CD4-positive, alpha-beta memory T cell (primary cell): Measurements from ENCODE around the gene TIGD4. TPM values are rescaled to one million over a fixed set of nuclear protein-coding genes. Genes with fewer than 3 reads are reported as not detected.

Source experiments
- CTCF ChIA-PET: fragments of 350-600 bp; sonication (Branson Sonifier 250); formaldehyde crosslinking; loops from one replicate; lab custom pipeline; 2021; ENCODE audit warnings: inconsistent platforms; ENCODE audit not compliant: partially characterized antibody; lab: Charles Lee
- POLR2A ChIA-PET: fragments of 350-600 bp; sonication (Branson Sonifier 250); formaldehyde crosslinking; loops from one replicate; lab custom pipeline; 2021; ENCODE audit not compliant: partially characterized antibody; lab: Charles Lee
- DNase-seq, 5 donors: peaks; one replicate each; pipeline versions ENCODE4 v3.0.0 to v3.0.0-alpha.2; 2020 to 2022; ENCODE audit warnings: mixed read lengths in 1 of 5
- H3K27ac ChIP-seq: one replicate; pipeline ENCODE4 v1.7.0; 2013; ENCODE audit warnings: low read depth, low read length
- H3K27me3 ChIP-seq: 2 replicates; pipeline ENCODE4 v1.7.0; 2013; ENCODE audit warnings: mild to moderate bottlenecking, low read length, moderate library complexity; ENCODE audit not compliant: insufficient read depth
- H3K36me3 ChIP-seq: 2 replicates; pipeline ENCODE4 v1.7.0; 2013; ENCODE audit warnings: mild to moderate bottlenecking, low read length, moderate library complexity; ENCODE audit not compliant: insufficient read depth
- H3K4me1 ChIP-seq: 2 replicates; pipeline ENCODE4 v1.7.0; 2013; ENCODE audit warnings: mild to moderate bottlenecking, low read length, moderate library complexity; ENCODE audit not compliant: insufficient read depth
- H3K4me3 ChIP-seq, 2 donors: one replicate each; pipeline ENCODE4 v1.7.0; 2013; ENCODE audit warnings: low read length in 2 of 2, mild to moderate bottlenecking in 1 of 2
- H3K9me3 ChIP-seq, 2 donors: one replicate each; pipeline ENCODE4 v1.7.0; 2013; ENCODE audit warnings: low read length in 2 of 2, control low read depth in 1 of 2; ENCODE audit not compliant: control insufficient read depth in 1 of 2
- H3K27ac Mint-ChIP-seq, 7 donors: one replicate each; pipeline ENCODE4 v1.8.0; 2020 to 2021; ENCODE audit warnings: mixed read lengths in 7 of 7, mild to moderate bottlenecking in 6 of 7, inconsistent platforms in 3 of 7, moderate library complexity in 3 of 7
- H3K27me3 Mint-ChIP-seq, 2 donors: one replicate each; pipeline ENCODE4 v1.8.0; 2020 to 2021; ENCODE audit warnings: mixed read lengths in 2 of 2
- H3K36me3 Mint-ChIP-seq, 2 donors: one replicate each; pipeline ENCODE4 v1.8.0; 2020 to 2021; ENCODE audit warnings: mixed read lengths in 2 of 2, inconsistent platforms in 1 of 2, mild to moderate bottlenecking in 1 of 2
- H3K4me1 Mint-ChIP-seq, 4 donors: one replicate each; pipeline ENCODE4 v1.8.0; 2020 to 2021; ENCODE audit warnings: mixed read lengths in 4 of 4, mild to moderate bottlenecking in 1 of 4
- H3K4me3 Mint-ChIP-seq, 8 donors: one replicate each; pipeline ENCODE4 v1.8.0; 2020 to 2021; ENCODE audit warnings: mixed read lengths in 8 of 8, mild to moderate bottlenecking in 7 of 8, moderate library complexity in 6 of 8, inconsistent platforms in 3 of 8
- H3K9me3 Mint-ChIP-seq, 8 donors: one replicate each; pipeline ENCODE4 v1.8.0; 2020 to 2021; ENCODE audit warnings: mixed read lengths in 8 of 8, mild to moderate bottlenecking in 5 of 8, inconsistent platforms in 3 of 8, moderate library complexity in 1 of 8
- intact Hi-C: fragments of 100-400 bp; cut with micrococcal nuclease; formaldehyde crosslinking; loops from one replicate; pipeline ENCODE4 v1.15.1; 2023
- polyA plus RNA-seq, 2 donors: library from polyadenylated mRNA; unstranded; fragments of 300-500 nt; fragmentation: Illumina TruSeq; gene quantifications; one replicate each; pipeline ENCODE4 v1.2.3, GENCODE V29; 2021
- total RNA-seq, 2 experiments: library from RNA; stranded (reverse); gene quantifications; one replicate each; pipeline ENCODE4 v1.2.3, GENCODE V29; 2021

Gene TIGD4
- total and polyA plus RNA-seq, 4 experiments from 2014 or later, result 0.12 to 0.17 TPM; not detected in 2

DNA sequence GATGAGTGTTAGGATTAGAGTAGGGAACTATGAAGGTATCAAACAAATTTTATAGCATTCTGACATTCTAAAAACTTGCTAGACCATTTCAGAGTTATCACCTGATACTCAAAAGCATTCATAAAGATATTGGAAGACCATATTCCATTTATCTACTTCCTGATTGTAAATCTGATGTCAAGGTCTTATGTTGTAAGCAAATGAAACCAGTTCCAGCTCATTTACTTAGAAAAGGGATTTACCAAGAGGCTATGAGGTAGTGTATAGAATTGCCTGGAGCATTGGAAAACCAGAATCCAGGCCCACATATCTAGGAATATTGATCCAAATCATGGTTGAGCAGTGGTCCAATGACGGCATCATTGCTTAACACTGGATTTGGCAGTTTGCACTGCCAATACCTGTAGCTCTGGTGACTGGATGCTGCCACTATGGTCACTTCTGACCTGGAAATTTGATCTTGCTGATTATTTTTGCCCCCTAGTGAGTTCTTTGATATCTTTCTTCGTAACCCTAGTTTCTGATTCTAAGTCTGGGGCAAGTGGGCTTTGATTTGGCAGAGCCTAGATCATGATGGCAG lies 25.6 kb upstream of the TIGD4 start:
- CTCF ChIA-PET, result interaction anchor here (1.1 kb wide), 1 partner anchor 42 kb away, joined by 4 read pairs; no protein-coding TSS in a partner anchor
- DNase-seq, result no peak
- peaks cover 11 to 20% (median 16%) of the 10 kb centered on the region in 4 donors for H3K4me1 Mint-ChIP-seq
- H3K27me3 Mint-ChIP-seq, result no peaks in the 10 kb centered on the region
- Histone ChIP-seq H3K4me1 (peaks cover 9% of the 10 kb centered on the region), H3K36me3 (no peaks in the 10 kb centered on the region), H3K27me3 (no peaks in the 10 kb centered on the region), H3K9me3 (no peaks in the 10 kb centered on the region), H3K4me3 (no peak overlapping the region), H3K27ac (no peak overlapping the region)
- H3K4me3 Mint-ChIP-seq, result no peak overlapping the region
- peaks cover 1 to 4% of the 10 kb centered on the region in 2 donors for H3K36me3 Mint-ChIP-seq
- intact Hi-C loops, result no loop called here
- H3K27ac Mint-ChIP-seq, result no peak overlapping the region
- H3K9me3 Mint-ChIP-seq, result peaks cover 0 to 3% (median 0%) of the 10 kb centered on the region in 8 donors
- POLR2A ChIA-PET, result no interaction called here

DNA sequence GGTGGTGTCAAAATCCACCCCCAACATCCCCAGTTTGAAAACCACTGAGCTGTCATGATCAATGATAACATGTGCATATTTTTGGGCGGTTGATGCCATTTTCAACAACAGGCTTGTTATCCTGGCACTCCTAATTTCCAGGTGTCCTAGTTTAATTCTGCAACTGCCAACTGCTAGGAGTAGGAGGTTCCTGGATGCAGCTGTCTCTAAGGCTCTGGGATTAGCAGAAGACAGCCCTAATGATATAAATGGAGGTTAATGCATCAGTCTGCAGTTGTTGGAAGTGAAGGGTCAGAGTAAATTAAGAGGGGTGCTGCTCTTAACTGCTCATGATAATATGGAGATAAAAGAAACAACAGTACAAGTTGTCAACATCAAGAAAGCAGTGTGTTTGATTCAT lies 24.0 kb upstream of the TIGD4 start:
- H3K36me3 Mint-ChIP-seq, result peaks cover 0 to 4% of the 10 kb centered on the region in 2 donors
- no peak for DNase-seq
- Histone ChIP-seq H3K4me3 (no peak overlapping the region), H3K4me1 (peaks cover 9% of the 10 kb centered on the region), H3K27ac (no peak overlapping the region), H3K36me3 (no peaks in the 10 kb centered on the region), H3K9me3 (no peaks in the 10 kb centered on the region), H3K27me3 (no peaks in the 10 kb centered on the region)
- ChIA-PET CTCF (no interaction called here), POLR2A (interaction anchor here (1.6 kb wide), 1 partner anchor 11 kb away, joined by 3 read pairs; no protein-coding TSS in a partner anchor)
- intact Hi-C loops, result no loop called here
- no peak overlapping the region for H3K27ac Mint-ChIP-seq
- H3K4me1 Mint-ChIP-seq, result peaks cover 11 to 19% (median 17%) of the 10 kb centered on the region in 4 donors
- H3K9me3 Mint-ChIP-seq, result peaks cover 0 to 3% (median 0%) of the 10 kb centered on the region in 8 donors
- H3K4me3 Mint-ChIP-seq, result no peak overlapping the region
- no peaks in the 10 kb centered on the region for H3K27me3 Mint-ChIP-seq

DNA sequence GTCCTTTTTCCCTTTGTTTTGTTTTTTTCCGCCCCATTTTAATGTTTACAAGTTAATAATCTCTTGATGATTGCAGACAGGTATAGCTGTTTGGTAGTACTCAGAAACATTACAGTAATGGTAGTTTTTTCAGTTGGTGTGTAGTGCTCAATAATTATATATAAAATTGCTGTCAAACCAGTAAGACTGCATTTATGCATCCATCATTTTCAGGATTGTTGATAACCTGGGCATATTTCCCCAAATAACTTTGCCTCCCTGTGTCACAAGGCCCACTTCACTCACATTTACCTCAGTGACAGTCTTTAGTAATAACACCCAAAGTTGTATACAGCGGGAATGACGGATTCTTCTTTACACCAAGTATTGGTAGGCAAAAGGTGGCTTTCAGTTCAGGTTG lies 16.4 kb upstream of the TIGD4 start:
- H3K27me3 ChIP-seq, result no peaks in the 10 kb centered on the region
- peak overlapping the region in 1 of 8 donors; percentile 56 for H3K4me3 Mint-ChIP-seq
- H3K27ac ChIP-seq, result no peak overlapping the region
- no peaks in the 10 kb centered on the region for H3K27me3 Mint-ChIP-seq
- peaks cover 10 to 14% (median 13%) of the 10 kb centered on the region in 4 donors for H3K4me1 Mint-ChIP-seq
- intact Hi-C loops, result no loop called here
- no peaks in the 10 kb centered on the region for H3K36me3 ChIP-seq
- no peaks in the 10 kb centered on the region for H3K9me3 ChIP-seq
- H3K9me3 Mint-ChIP-seq, result no peaks in the 10 kb centered on the region
- H3K36me3 Mint-ChIP-seq, result peaks cover 0 to 5% of the 10 kb centered on the region in 2 donors
- CTCF ChIA-PET, result no interaction called here
- no peaks in the 10 kb centered on the region for H3K4me1 ChIP-seq
- no peak for DNase-seq
- no peak overlapping the region for H3K4me3 ChIP-seq
- no peak overlapping the region for H3K27ac Mint-ChIP-seq
- POLR2A ChIA-PET, result no interaction called here

DNA sequence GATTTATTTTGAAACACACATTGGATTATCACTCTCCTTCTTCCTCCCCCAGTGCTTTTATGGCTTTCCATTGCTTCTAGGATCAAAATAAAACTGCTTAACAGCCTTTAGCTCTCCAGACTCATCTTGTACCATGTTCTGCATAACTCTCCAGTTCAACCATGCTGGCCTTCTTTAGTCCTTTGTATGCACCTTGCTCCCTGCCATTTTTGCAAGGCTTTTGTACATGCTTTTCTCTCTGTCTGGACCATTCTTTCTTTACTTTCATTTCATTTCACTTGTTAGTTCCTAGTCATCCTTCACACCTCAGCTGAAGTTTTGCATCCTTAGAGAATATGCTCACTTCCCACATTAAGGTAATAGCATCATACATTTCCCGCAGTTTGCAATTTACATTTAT lies 7.1 kb upstream of the TIGD4 start:
- intact Hi-C loops, result no loop called here
- peaks cover 26% of the 10 kb centered on the region for H3K4me1 ChIP-seq
- no peak for DNase-seq
- H3K4me3 ChIP-seq, result no peak overlapping the region
- Mint-ChIP-seq H3K4me3 (peak overlapping the region; percentile 10 to 68 (median 64)), H3K36me3 (peaks cover 3% of the 10 kb centered on the region in 2 donors), H3K27me3 (no peaks in the 10 kb centered on the region), H3K27ac (peak overlapping the region; percentile 0 to 87 (median 60)), H3K4me1 (peaks cover 26 to 49% (median 37%) of the 10 kb centered on the region in 4 donors), H3K9me3 (no peaks in the 10 kb centered on the region)
- H3K27ac ChIP-seq, result no peak overlapping the region
- POLR2A ChIA-PET, result no interaction called here
- no peaks in the 10 kb centered on the region for H3K9me3 ChIP-seq
- H3K27me3 ChIP-seq, result no peaks in the 10 kb centered on the region
- CTCF ChIA-PET, result no interaction called here
- no peaks in the 10 kb centered on the region for H3K36me3 ChIP-seq

DNA sequence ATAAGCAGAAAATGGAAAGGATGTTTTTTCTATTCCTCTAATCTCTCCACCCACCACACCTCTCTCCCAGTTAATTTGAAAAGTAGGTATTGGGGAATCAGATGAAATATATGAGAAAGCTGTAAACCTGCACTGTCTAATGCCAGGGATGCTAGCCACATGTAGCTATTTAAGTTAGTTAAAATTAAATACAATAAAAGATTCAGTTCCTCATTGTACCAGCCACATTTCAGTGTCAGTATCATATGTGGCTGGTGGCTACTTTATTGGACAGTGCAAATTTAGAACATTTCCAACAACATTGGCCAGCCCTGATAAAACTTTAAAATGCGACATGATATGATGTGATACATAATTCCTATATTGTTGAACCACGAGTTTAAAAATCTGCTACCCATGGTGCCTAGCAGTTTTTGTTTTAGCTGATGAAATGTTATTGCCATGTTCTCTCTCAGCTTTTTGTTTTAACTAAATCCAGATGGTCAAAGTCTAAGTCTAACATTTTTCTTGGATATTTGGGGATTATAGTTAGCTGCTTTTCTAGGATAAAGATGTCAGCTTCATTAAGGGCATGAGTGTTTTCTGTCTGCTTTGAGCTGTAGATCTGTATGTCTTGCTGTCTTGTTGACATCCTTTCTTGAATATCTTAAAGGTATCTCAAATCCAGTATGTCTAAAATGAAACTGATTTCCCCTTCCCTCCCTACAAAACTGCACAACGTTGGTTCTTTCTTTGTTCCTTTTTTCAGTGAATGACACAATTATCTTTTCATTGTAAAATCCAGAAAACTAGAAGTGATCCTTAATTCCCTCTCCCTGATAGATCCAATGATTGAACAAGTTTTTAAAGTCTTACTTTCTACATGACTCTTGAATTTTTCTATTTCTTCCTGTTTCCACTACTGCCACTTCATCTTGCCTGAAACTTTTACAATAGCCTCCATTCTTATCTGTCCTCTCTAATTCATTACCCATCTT lies 6.4 kb upstream of the TIGD4 start:
- no peak overlapping the region for H3K27ac ChIP-seq
- peak overlapping the region in 7 of 8 donors; percentile 23 to 68 (median 64) for H3K4me3 Mint-ChIP-seq
- H3K27me3 Mint-ChIP-seq, result no peaks in the 10 kb centered on the region
- intact Hi-C loops, result no loop called here
- H3K36me3 ChIP-seq, result no peaks in the 10 kb centered on the region
- H3K4me1 ChIP-seq, result peaks cover 31% of the 10 kb centered on the region
- H3K9me3 Mint-ChIP-seq, result no peaks in the 10 kb centered on the region
- ChIA-PET POLR2A (no interaction called here), CTCF (no interaction called here)
- H3K36me3 Mint-ChIP-seq, result peaks cover 3% of the 10 kb centered on the region in 2 donors
- no peaks in the 10 kb centered on the region for H3K27me3 ChIP-seq
- H3K27ac Mint-ChIP-seq, result peak overlapping the region; percentile 12 to 87 (median 60)
- H3K4me1 Mint-ChIP-seq, result peaks cover 29 to 52% (median 40%) of the 10 kb centered on the region in 4 donors
- no peaks in the 10 kb centered on the region for H3K9me3 ChIP-seq
- no peak for DNase-seq
- H3K4me3 ChIP-seq, result no peak overlapping the region

DNA sequence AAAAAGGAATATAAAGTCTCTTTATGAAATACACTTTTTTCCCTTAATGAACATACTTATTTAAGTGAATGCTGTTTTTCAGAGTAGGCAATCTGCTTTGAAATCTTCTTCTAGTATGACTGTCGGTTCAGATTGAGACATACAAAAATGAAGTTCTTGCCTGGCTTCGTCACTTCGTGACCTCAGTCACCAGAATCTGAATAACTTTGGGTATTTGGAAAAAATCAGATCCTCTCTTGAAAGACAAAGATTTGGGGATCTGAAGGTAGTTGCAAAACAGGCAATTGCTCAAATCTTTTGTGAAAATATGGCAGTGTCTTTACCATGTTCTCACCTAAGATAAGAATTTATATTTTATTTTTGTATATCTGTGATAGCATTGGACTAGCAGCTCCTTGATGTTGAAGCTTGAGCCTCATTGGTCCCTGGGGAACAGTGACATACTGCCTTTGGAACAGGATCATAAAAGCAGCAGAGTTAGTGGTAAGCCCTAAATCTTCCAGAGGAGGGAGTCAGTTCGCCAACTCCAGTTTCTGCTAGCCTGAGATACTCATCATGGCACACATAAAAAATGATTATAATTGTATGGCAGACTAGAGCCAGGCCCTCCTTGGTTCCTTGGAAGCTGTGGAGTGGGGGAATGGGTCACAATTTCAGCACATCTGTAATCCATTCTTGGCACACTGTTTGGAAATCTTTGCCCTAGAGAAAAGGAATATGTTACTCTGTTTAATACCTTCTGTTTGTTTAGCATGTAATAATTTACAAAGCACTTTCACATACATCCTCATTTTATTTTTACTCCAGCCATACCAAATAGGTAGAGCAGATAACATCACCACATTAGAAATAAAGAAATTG lies 5.2 kb upstream of the TIGD4 start:
- Mint-ChIP-seq H3K36me3 (peaks cover 3 to 7% of the 10 kb centered on the region in 2 donors), H3K27ac (peak overlapping the region in 6 of 7 donors; percentile 15 to 53 (median 40)), H3K4me1 (peaks cover 35 to 62% (median 48%) of the 10 kb centered on the region in 4 donors), H3K4me3 (no peak overlapping the region), H3K27me3 (peaks cover 0 to 2% of the 10 kb centered on the region in 2 donors), H3K9me3 (no peaks in the 10 kb centered on the region)
- ChIA-PET CTCF (no interaction called here), POLR2A (no interaction called here)
- Histone ChIP-seq H3K27ac (no peak overlapping the region), H3K4me1 (peaks cover 40% of the 10 kb centered on the region), H3K4me3 (no peak overlapping the region), H3K36me3 (no peaks in the 10 kb centered on the region), H3K27me3 (no peaks in the 10 kb centered on the region), H3K9me3 (no peaks in the 10 kb centered on the region)
- no peak for DNase-seq
- intact Hi-C loops, result no loop called here
